C4-2B (cell line): ENCODE results near the gene NRXN3.

Source experiments
- H3K27ac ChIP-seq: fragments of 450-650 bp; 2 replicates; pipeline ENCODE4 v1.5.1; 2017
- ZFX ChIP-seq: fragments of 450-650 bp; IDR thresholded peaks from 2 replicates; pipeline ENCODE4 v1.6.1; 2017
- TF ChIP-seq, protein P1 (sequence below): fragments of 450-650 bp; conservative IDR thresholded peaks from 2 replicates; pipeline ENCODE4 v1.5.1; 2017; ENCODE audit warnings: mild to moderate bottlenecking

The NRXN3 gene

DNA sequence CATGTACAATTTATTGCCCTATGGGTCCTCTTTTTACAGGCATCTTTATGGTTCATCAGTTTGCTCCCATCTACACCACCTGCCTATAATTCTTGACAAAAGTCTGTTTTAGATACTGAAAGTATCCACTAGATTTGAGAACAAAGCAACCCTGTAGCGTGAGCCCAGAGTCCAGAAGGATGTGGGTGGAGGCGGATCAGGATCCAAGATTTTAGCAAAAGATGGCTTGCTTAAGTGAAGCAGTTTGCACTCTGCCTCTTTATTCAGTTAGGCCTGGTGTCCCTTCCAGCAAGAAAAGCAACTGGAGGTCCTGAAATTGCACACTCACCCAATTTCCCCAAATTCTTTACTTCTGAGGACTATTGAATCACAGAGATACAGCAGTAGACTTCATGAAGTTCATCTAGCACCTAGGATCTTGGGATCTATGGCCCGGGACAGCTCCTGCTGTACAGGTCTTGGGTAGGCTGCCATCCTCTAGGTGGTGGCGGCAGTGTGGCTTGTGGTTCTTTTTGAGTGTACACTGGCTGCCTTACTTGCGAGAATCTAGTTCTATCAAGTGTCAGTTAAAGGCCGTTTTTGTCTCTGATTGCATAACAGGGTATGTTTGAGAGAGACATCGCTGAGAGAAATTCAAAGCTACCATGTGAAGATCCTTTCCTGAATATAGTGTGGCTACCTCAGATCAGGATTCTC, 873.2 kb downstream of the NRXN3 start:
- TF ChIP-seq ZFX = no peak
- TF ChIP-seq, protein P1, sequence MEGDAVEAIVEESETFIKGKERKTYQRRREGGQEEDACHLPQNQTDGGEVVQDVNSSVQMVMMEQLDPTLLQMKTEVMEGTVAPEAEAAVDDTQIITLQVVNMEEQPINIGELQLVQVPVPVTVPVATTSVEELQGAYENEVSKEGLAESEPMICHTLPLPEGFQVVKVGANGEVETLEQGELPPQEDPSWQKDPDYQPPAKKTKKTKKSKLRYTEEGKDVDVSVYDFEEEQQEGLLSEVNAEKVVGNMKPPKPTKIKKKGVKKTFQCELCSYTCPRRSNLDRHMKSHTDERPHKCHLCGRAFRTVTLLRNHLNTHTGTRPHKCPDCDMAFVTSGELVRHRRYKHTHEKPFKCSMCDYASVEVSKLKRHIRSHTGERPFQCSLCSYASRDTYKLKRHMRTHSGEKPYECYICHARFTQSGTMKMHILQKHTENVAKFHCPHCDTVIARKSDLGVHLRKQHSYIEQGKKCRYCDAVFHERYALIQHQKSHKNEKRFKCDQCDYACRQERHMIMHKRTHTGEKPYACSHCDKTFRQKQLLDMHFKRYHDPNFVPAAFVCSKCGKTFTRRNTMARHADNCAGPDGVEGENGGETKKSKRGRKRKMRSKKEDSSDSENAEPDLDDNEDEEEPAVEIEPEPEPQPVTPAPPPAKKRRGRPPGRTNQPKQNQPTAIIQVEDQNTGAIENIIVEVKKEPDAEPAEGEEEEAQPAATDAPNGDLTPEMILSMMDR = no peak
- no peak overlapping the region for H3K27ac ChIP-seq

DNA sequence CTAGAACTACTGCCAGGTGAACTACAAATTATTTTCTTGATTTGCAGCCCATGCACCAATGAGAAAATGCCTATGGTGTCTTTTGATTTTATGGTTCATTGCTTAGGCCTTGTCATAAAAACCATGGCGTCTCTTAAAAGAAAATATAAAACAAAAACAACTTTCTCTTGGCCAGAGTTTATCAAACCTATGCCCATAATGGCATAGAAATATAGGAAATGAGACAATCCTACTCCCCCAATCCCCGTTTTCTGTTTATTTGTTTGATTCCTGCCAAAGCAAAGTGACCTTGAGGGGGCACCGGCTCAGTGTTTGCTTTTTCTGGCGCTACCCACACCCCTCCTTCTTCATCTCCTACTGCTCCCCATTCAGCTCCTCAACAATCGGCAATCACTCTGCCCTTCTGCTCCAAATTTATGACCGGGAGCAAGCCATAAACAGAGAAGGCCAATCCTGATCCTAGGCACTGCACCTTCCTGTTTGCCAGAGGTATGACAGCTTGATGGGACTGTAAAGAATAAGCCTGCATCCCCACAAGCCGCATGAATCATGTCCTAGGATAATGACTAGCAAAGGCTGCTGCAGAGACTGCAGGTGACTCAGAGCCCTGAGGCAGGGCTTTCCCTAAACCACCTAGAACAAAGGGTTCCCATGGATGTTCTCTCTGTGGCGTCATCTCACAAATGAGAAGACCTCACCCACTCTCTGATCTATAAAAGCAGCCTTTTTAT, 874.9 kb downstream of the NRXN3 start:
- TF ChIP-seq, protein P1 = no peak
- TF ChIP-seq ZFX = no peak
- H3K27ac ChIP-seq = no peak overlapping the region

DNA sequence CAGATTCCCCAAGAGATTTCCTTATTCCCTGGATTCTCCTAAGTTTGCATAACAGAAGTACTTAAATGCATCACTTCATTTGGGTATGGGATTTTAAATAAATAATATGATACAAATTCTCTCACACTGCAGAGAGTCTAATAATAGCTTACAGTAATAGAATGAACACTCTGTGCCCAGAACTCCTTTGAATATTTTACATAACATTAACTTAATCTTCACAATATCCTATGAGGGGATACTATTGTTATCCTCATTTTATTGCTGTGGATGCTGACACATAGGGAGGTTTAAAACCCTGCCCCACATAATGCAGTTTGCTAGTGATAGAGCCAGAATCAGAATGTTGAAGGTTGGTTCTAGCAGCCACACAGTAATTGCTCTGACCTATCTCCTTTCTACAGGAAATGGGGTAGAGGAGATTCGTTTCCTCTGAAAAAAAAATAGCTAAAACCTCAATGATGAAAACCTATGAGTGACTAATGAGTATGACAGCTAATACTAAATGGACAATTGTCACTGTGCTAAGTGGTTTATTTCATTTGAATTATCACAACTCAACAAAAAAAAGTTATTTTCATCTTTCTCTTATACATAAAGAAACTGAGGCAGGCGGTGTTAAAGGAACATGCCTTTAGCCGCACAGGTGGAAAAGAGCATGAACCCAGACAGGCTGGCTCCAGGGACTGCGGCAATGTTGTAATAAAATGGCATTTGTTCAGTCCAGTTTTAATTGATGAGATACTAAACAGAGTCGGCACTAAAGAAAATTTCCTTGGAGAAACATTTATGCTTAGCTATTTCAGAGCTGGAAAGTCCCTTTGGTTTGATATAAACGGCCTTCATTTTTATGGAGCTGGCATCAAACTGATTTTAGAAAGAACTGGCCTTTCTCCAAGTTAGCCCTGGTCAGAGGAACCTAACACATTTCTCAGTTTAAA, 880.9 kb downstream of the NRXN3 start:
- no peak for TF ChIP-seq ZFX
- TF ChIP-seq, protein P1 = no peak
- H3K27ac ChIP-seq = no peak overlapping the region

DNA sequence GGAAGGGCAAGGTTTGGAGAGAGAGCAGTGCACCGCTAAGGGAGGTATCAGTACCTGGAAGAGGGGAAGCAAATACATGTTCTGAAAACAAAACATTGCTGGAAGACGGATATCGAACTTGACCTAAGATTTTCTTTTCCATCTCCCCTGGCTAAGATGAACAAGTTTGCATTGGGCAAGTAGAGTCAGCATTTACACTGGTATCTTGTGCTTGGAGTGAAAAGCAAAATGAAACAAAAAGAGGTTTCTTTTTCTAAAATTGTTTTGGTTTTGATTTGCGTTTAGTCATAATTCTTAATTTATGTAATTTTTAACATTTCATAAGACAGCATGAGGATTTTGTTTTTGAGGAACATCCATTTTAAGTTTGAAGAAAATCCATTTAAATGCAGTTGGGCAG, 881.6 kb downstream of the NRXN3 start:
- H3K27ac ChIP-seq = no peak overlapping the region
- TF ChIP-seq, protein P1 = no peak
- no peak for TF ChIP-seq ZFX

DNA sequence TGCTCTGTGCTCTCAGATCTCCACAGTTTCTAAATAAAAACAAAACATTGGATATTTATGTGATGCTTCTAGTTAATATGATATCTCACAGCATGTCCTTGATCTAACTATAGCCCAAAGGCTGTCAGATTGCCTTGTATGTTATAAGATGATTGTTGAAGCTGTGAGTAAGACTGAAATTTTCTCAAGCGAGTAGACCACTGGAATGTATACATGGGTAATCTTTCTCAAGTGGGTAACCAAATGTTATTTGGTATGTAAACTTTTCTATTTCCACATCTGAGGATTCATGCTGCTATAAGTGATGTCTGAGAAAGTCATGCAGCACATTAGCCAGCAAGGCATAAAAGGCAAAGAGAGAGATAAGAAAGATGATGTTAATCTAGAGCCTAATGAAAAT, 886.7 kb downstream of the NRXN3 start:
- TF ChIP-seq, protein P1 = no peak
- TF ChIP-seq ZFX = no peak
- H3K27ac ChIP-seq = no peak overlapping the region

DNA sequence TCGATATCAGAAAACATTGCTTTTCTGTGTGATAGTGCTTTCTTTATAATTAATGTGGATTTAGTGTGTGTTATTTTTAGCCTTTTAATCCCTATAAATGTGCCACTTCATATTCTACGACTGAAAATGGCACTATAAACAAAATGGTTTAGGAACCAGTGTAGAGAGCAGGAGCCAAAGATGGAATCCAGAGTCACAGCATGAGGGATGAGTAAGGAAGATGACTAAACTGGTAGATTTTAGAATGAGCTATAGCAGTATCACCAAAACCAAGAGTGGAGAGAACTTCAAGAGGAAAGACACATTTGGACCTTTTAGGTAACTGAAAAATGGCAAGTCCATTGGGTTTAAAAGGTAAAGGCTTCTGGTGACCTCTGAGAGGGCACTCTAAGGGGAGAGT, 887.2 kb downstream of the NRXN3 start:
- no peak for TF ChIP-seq ZFX
- TF ChIP-seq, protein P1 = no peak
- no peak overlapping the region for H3K27ac ChIP-seq
